H1 (cell line): ENCODE data around the gene TRIM46. TPM values are rescaled to one million over a fixed set of nuclear protein-coding genes. Genes with fewer than 3 reads are reported as not detected.

Experiments
- CTCF ChIA-PET: fragments of 300-600 bp; sonication (Branson Sonifier 250); formaldehyde crosslinking; loops from one replicate; lab custom pipeline; 2021; ENCODE audit not compliant: partially characterized antibody; lab: Charles Lee
- POLR2A ChIA-PET: fragments of 300-600 bp; sonication (Branson Sonifier 250); formaldehyde crosslinking; loops from one replicate; lab custom pipeline; 2021; ENCODE audit warnings: inconsistent platforms; ENCODE audit not compliant: partially characterized antibody; lab: Charles Lee
- DNase-seq, 2 experiments: peaks; one replicate each; pipeline versions ENCODE4 v3.0.0 to v3.0.0-alpha.2; 2010 to 2022; ENCODE audit warnings: low spot score in 2 of 2, low read depth in 1 of 2, mixed read lengths in 1 of 2
- FAIRE-seq: peaks from 2 replicates; lab custom pipeline; 2011; peaks lifted over from hg19 to GRCh38; lab: Jason Lieb, UNC
- H2AFZ ChIP-seq: 2 replicates; pipeline ENCODE4 v1.8.1; 2012; ENCODE audit warnings: low read length, inconsistent platforms
- H2AK5ac ChIP-seq: 2 replicates; pipeline ENCODE4 v1.6.1; 2013; ENCODE audit warnings: low read depth, low read length
- H2BK120ac ChIP-seq: replicated peaks from 2 replicates; pipeline ENCODE3; 2013; ENCODE audit warnings: low read depth, low read length, inconsistent platforms
- H2BK12ac ChIP-seq: 2 replicates; pipeline ENCODE4 v1.6.1; 2013; ENCODE audit warnings: low read depth, low read length
- H2BK15ac ChIP-seq: 2 replicates; pipeline ENCODE4 v1.6.1; 2013; ENCODE audit warnings: low read length
- H2BK20ac ChIP-seq: 2 replicates; pipeline ENCODE4 v1.6.1; 2013; ENCODE audit warnings: low read length
- H2BK5ac ChIP-seq: 2 replicates; pipeline ENCODE4 v1.6.1; 2013; ENCODE audit warnings: low read depth, low read length
- H3K14ac ChIP-seq: 2 replicates; pipeline ENCODE4 v1.6.1; 2013; ENCODE audit warnings: inconsistent platforms; ENCODE audit not compliant: insufficient read length
- H3K18ac ChIP-seq: 2 replicates; pipeline ENCODE4 v1.6.1; 2013; ENCODE audit warnings: low read length; ENCODE audit errors: extremely low read depth
- H3K23ac ChIP-seq: 2 replicates; pipeline ENCODE4 v1.6.1; 2013; ENCODE audit warnings: inconsistent platforms; ENCODE audit not compliant: insufficient read length
- H3K23me2 ChIP-seq: 2 replicates; pipeline ENCODE4 v1.6.1; 2013; ENCODE audit warnings: low read depth, low read length
- H3K27ac ChIP-seq: 2 replicates; pipeline ENCODE4 v1.6.1; 2011; ENCODE audit warnings: low read depth, low read length, inconsistent platforms
- H3K27me3 ChIP-seq, 4 experiments: replicated peaks in 1 of 4; 1 replicate in 1 of 4; 2 replicates in 3 of 4; pipeline versions ENCODE4 v1.6.1 to v1.8.1; 2011 to 2013; ENCODE audit warnings: low read length in 3 of 4, mild to moderate bottlenecking in 3 of 4, inconsistent platforms in 2 of 4, mixed read lengths in 2 of 4, moderate library complexity in 1 of 4; ENCODE audit not compliant: control insufficient read depth in 3 of 4, insufficient read depth in 3 of 4; ENCODE audit errors: extremely low read depth in 1 of 4
- H3K36me3 ChIP-seq, 4 experiments: 2 replicates each; pipeline versions ENCODE4 v1.6.1 to v1.8.1; 2011 to 2013; ENCODE audit warnings: mild to moderate bottlenecking in 4 of 4, low read length in 3 of 4, moderate library complexity in 2 of 4, control low read depth in 1 of 4, inconsistent platforms in 1 of 4; ENCODE audit not compliant: insufficient read depth in 4 of 4, control insufficient read depth in 2 of 4
- H3K4ac ChIP-seq: replicated peaks from 2 replicates; pipeline ENCODE3; 2013; ENCODE audit warnings: low read length, low read depth, mixed read lengths, inconsistent platforms; ENCODE audit not compliant: insufficient read length
- H3K4me1 ChIP-seq, 4 experiments: replicated peaks in 1 of 4; 1 replicate in 1 of 4; 2 replicates in 3 of 4; pipeline versions ENCODE4 v1.6.1 to v1.8.1; 2011 to 2013; ENCODE audit warnings: low read length in 3 of 4, inconsistent platforms in 2 of 4, mixed read lengths in 1 of 4; ENCODE audit not compliant: insufficient read depth in 4 of 4, control insufficient read depth in 3 of 4
- H3K4me2 ChIP-seq, 2 experiments: 2 replicates each; pipeline versions ENCODE4 v1.6.1 to v1.8.1; 2011 to 2013; ENCODE audit warnings: low read depth in 2 of 2, low read length in 2 of 2, control low read depth in 1 of 2, inconsistent platforms in 1 of 2, mild to moderate bottlenecking in 1 of 2; ENCODE audit not compliant: insufficient read depth in 1 of 2
- H3K4me3 ChIP-seq, 4 experiments: fragments of 200-600, 300-600 bp in 1 of 4; sonication (generic), shearing (Covaris generic), sonication (Bioruptor Twin) in 1 of 4; 2 replicates each; pipeline versions ENCODE4 v1.5.1 to v1.8.1; 2011 to 2016; ENCODE audit warnings: low read length in 4 of 4, low read depth in 3 of 4, control low read depth in 2 of 4, inconsistent platforms in 2 of 4, mild to moderate bottlenecking in 2 of 4, mixed read lengths in 1 of 4, moderate library complexity in 1 of 4; ENCODE audit not compliant: insufficient read depth in 2 of 4; ENCODE audit errors: extremely low read depth in 1 of 4
- H3K56ac ChIP-seq: replicated peaks from 2 replicates; pipeline ENCODE3; 2013; ENCODE audit warnings: low read depth, mild to moderate bottlenecking, mixed read lengths, low read length, inconsistent platforms; ENCODE audit not compliant: insufficient read length
- H3K79me1 ChIP-seq: 2 replicates; pipeline ENCODE4 v1.6.1; 2013; ENCODE audit warnings: low read depth, low read length, control low read depth
- H3K79me2 ChIP-seq, 2 experiments: 2 replicates each; pipeline versions ENCODE4 v1.6.1 to v1.8.1; 2012 to 2013; ENCODE audit warnings: low read length in 2 of 2, mild to moderate bottlenecking in 2 of 2, inconsistent platforms in 1 of 2; ENCODE audit not compliant: insufficient read depth in 2 of 2, control insufficient read depth in 1 of 2
- H3K9ac ChIP-seq, 4 experiments: replicated peaks in 1 of 4; 1 replicate in 1 of 4; 2 replicates in 3 of 4; pipeline versions ENCODE4 v1.6.1 to v1.8.1; 2011 to 2013; ENCODE audit warnings: low read depth in 3 of 4, low read length in 3 of 4, control low read depth in 2 of 4, mild to moderate bottlenecking in 2 of 4, moderate library complexity in 2 of 4, inconsistent platforms in 1 of 4; ENCODE audit errors: extremely low read depth in 1 of 4
- H3K9me3 ChIP-seq, 2 experiments: 2 replicates each; pipeline versions ENCODE4 v1.6.1 to v1.8.1; 2012 to 2013; ENCODE audit warnings: mild to moderate bottlenecking in 2 of 2, moderate library complexity in 2 of 2, control low read depth in 1 of 2, inconsistent platforms in 1 of 2, low read depth in 1 of 2, low read length in 1 of 2, mixed read lengths in 1 of 2; ENCODE audit not compliant: insufficient read depth in 2 of 2
- H4K20me1 ChIP-seq, 2 experiments: replicated peaks in 1 of 2; 2 replicates each; pipeline versions ENCODE3 to v1.8.1; 2011 to 2013; ENCODE audit warnings: inconsistent platforms in 2 of 2, low read length in 2 of 2, mild to moderate bottlenecking in 1 of 2; ENCODE audit not compliant: insufficient read depth in 2 of 2, control insufficient read depth in 1 of 2
- H4K5ac ChIP-seq: 2 replicates; pipeline ENCODE4 v1.6.1; 2013; ENCODE audit warnings: low read length, low read depth, mixed read lengths, inconsistent platforms; ENCODE audit not compliant: insufficient read length
- H4K8ac ChIP-seq: 2 replicates; pipeline ENCODE4 v1.8.0; 2013; ENCODE audit warnings: mild to moderate bottlenecking, moderate library complexity, low read length, inconsistent platforms; ENCODE audit not compliant: insufficient read depth; ENCODE audit errors: extremely low read depth
- H4K91ac ChIP-seq: replicated peaks from 2 replicates; pipeline ENCODE3; 2013; ENCODE audit warnings: low read length, mixed read lengths, inconsistent platforms; ENCODE audit not compliant: insufficient read length
- ASH2L ChIP-seq: fragments of 200-600, 300-600 bp; sonication (generic); IDR thresholded peaks from one replicate; pipeline ENCODE4 v1.7.1; 2017; ENCODE audit warnings: low read length
- FOSL1 ChIP-seq: IDR thresholded peaks from 2 replicates; pipeline ENCODE4 v1.6.1; 2011; ENCODE audit warnings: mild to moderate bottlenecking, low read depth, low read length, moderate library complexity; ENCODE audit not compliant: insufficient read depth
- HDAC2 ChIP-seq, 2 experiments: fragments of 300-600 bp in 1 of 2; sonication (generic) in 1 of 2; IDR thresholded peaks; 2 replicates each; pipeline ENCODE4 v1.6.1; 2011 to 2012; ENCODE audit warnings: low read depth in 2 of 2, low read length in 2 of 2, mild to moderate bottlenecking in 2 of 2, moderate library complexity in 2 of 2, borderline replicate concordance in 1 of 2, inconsistent platforms in 1 of 2
- MAFK ChIP-seq: IDR thresholded peaks from 2 replicates; pipeline ENCODE4 v1.6.1; 2012; ENCODE audit warnings: low read depth, mild to moderate bottlenecking, improper control_type of control experiment, low read length
- NANOG ChIP-seq: IDR thresholded peaks from 2 replicates; pipeline ENCODE4 v1.6.1; 2011; ENCODE audit warnings: low read length, low read depth, mild to moderate bottlenecking, inconsistent platforms; ENCODE audit not compliant: insufficient read depth, poor library complexity, severe bottlenecking
- SAP30 ChIP-seq: fragments of 300-600 bp; sonication (generic); IDR thresholded peaks from 2 replicates; pipeline ENCODE4 v1.7.1; 2012; ENCODE audit warnings: low read length, moderate library complexity, mild to moderate bottlenecking, inconsistent platforms; ENCODE audit not compliant: insufficient read depth, insufficient replicate concordance
- SP2 ChIP-seq: IDR thresholded peaks from 2 replicates; pipeline ENCODE4 v1.6.1; 2012; ENCODE audit warnings: mild to moderate bottlenecking, low read length, inconsistent platforms
- SP4 ChIP-seq: IDR thresholded peaks from 2 replicates; pipeline ENCODE4 v1.6.1; 2012; ENCODE audit warnings: low read length, inconsistent platforms
- TBP ChIP-seq: IDR thresholded peaks from 2 replicates; pipeline ENCODE4 v1.6.1; 2011; ENCODE audit warnings: low read depth, low read length, improper control_type of control experiment
- ZNF274 ChIP-seq: IDR thresholded peaks from 2 replicates; pipeline ENCODE4 v1.7.0; 2012; ENCODE audit warnings: low read length, borderline replicate concordance; ENCODE audit errors: extremely low read depth
- WGBS, 2 experiments: shearing (Covaris generic) in 1 of 2; methylation state at CpG; one replicate each; pipeline versions ENCODE4 v1.1.6 to v1.1.7; 2013 to 2015; ENCODE audit warnings: low lambda C conversion rate in 2 of 2, mixed read lengths in 2 of 2, inconsistent platforms in 1 of 2, low coverage in 1 of 2, missing lambda C conversion rate in 1 of 2; ENCODE audit not compliant: insufficient replicate concordance in 2 of 2, insufficient coverage in 1 of 2, insufficient read length in 1 of 2; ENCODE audit errors: extremely low coverage in 1 of 2, missing lambda C conversion rate in 1 of 2; 5-methylcytosine and 5-hydroxymethylcytosine counted together
- polyA plus RNA-seq, 7 experiments: library from polyadenylated mRNA; depleted of rRNA in 3 of 7; stranded (reverse) in 5 of 7; unstranded in 2 of 7; fragments of >200 nt in 5 of 7; fragments of 200-250 nt in 2 of 7; gene quantifications; 1 replicate in 5 of 7; 2 replicates in 1 of 7; 4 replicates in 1 of 7; pipeline versions ENCODE4 v1.2.1 to v1.2.3, GENCODE V29; 2011 to 2013; ENCODE audit warnings: missing spikeins in 2 of 7, mixed read lengths in 2 of 7
- total RNA-seq: library from RNA; stranded (reverse); fragmentation: NEBNext Ultra II Directional; extraction: Animal tissue kit (Norgen Biotek cat#: 25700); gene quantifications from 2 replicates; pipeline ENCODE4 v1.2.1, GENCODE V29; 2021
- TF ChIP-seq, protein P1 (sequence below): IDR thresholded peaks from 2 replicates; pipeline ENCODE4 v1.6.1; 2011; ENCODE audit warnings: low read length, improper control_type of control experiment

Gene TRIM46
- total and polyA plus RNA-seq, 2 of the 8 experiments (the other 6 are each of a cell fraction or from before 2014, with no cell fraction given), result 15.5 to 21.6 TPM

DNA sequence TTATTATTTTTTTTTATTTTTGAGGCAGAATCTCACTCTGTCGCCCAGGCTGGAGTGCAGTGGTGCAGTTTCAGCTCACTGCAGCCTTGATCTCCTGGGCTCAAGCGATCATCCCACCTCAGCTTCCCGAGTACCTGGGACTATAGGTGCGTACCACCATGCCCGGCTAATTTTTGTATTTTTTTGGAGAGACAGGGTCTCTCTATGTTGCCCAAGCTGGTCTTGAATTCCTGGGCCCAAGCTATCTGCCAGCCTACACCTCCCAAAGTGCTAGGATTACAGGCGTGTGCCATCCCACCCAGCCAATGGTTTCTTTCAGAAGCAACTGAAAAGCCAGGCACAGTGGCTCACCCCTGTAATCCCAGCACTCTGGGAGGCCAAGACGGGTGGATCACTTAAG is 2.8 kb upstream of the TRIM46 start:
- Histone ChIP-seq H3K56ac (no peak overlapping the region), H3K4me1 (peaks cover 3 to 30% (median 17%) of the 10 kb centered on the region in 4 experiments), H2BK20ac (no peak overlapping the region), H4K91ac (no peak overlapping the region), H3K4me3 (no peak overlapping the region), H3K23me2 (peaks cover 21% of the 10 kb centered on the region), H3K79me1 (no peaks in the 10 kb centered on the region; the same call in 1 of the 2 replicates), H2BK5ac (no peak overlapping the region), H2BK15ac (no peak overlapping the region), H4K8ac (no peak overlapping the region), H3K27ac (no peak overlapping the region), H3K79me2 (peaks cover 0 to 16% of the 10 kb centered on the region in 2 experiments; a peak in 2 of 4 replicates), H3K4ac (no peak overlapping the region), H2AK5ac (no peak overlapping the region), H3K14ac (no peak overlapping the region), H3K27me3 (no peaks in the 10 kb centered on the region), H2BK120ac (no peak overlapping the region), H3K23ac (no peak overlapping the region), H3K4me2 (no peak overlapping the region), H2AFZ (no peak overlapping the region), H2BK12ac (no peak overlapping the region), H3K18ac (no peak overlapping the region), H3K9ac (no peak overlapping the region), H4K20me1 (peaks cover 2 to 3% of the 10 kb centered on the region in 2 experiments), H3K36me3 (peaks cover 0 to 10% (median 7%) of the 10 kb centered on the region in 4 experiments; a peak in 5 of 8 replicates), H3K9me3 (no peaks in the 10 kb centered on the region), H4K5ac (no peak overlapping the region)
- CTCF ChIA-PET, result interaction anchor here (2.1 to 12.4 kb wide), 5 partner anchors 37 to 110 kb away, joined by 7 to 215 read pairs (median 101); partner anchors contain the start of genes DPM3, EFNA1 and SLC50A1
- DNase-seq (no peak), FAIRE-seq (no peak)
- no peak for TF ChIP-seq NANOG
- no peak for TF ChIP-seq HDAC2 (IDR thresholded peaks at IDR 0.05; ENCODE audit: borderline replicate concordance in 1 of 2, low read depth in 2 of 2, low read length in 2 of 2)
- TF ChIP-seq MAFK, result no peak
- no peak for TF ChIP-seq SP2
- TF ChIP-seq SP4, result no peak
- TF ChIP-seq ZNF274, result no peak
- no peak for TF ChIP-seq TBP
- no peak for TF ChIP-seq FOSL1
- no peak for TF ChIP-seq ASH2L
- TF ChIP-seq, protein P1, sequence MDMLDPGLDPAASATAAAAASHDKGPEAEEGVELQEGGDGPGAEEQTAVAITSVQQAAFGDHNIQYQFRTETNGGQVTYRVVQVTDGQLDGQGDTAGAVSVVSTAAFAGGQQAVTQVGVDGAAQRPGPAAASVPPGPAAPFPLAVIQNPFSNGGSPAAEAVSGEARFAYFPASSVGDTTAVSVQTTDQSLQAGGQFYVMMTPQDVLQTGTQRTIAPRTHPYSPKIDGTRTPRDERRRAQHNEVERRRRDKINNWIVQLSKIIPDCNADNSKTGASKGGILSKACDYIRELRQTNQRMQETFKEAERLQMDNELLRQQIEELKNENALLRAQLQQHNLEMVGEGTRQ, result no peak
- no peak for TF ChIP-seq SAP30
- POLR2A ChIA-PET, result interaction anchor here (20.5 kb wide), 1 partner anchor 30 kb away, joined by 512 read pairs; the partner anchor contains the start of genes MTX1 and THBS3
- 93% methylated on average over 7 of the region's 7 CpGs; no CpG with 5 or more reads in 1 of the 2 experiments for WGBS, 2 experiments
